ENCODE results near the gene HIBADH.

- TF ChIP-seq ATF7 (IDR thresholded peaks at IDR 0.05; ENCODE audit: low read depth) (no peak), BCL11A (IDR thresholded peaks at IDR 0.05; ENCODE audit: low read depth, low read length) (no peak)
Observed at GRCh38 chr7:27526131-27526530, 136.6 kb downstream of the HIBADH start.
